Hematopoietic multipotent progenitor cell (in vitro differentiated cells): ENCODE results near the gene IL4R. TPM values are rescaled to one million over a fixed set of nuclear protein-coding genes. Genes with fewer than 3 reads are reported as not detected.
"Not testable (repeated sequence)": the region's sequence is repeated elsewhere in the genome, so short reads cannot be mapped to it uniquely, and the experiment has no call there.

ENCODE experiments used
- DNase-seq, 3 donors: peaks; one replicate each; pipeline ENCODE4 v3.0.0-alpha.2; 2011 to 2015; ENCODE audit warnings: low read depth in 2 of 3, low spot score in 2 of 3
- total RNA-seq: library from RNA; depleted of rRNA; stranded (reverse); fragments of >200 nt; gene quantifications from one replicate; pipeline ENCODE4 v1.2.3, GENCODE V29; 2012

IL4R gene
- total RNA-seq, 1 donor, result 20.5 TPM

- DNase-seq, result no peak
Observed at GRCh38 chr16:27287887-27288286, 25.9 kb upstream of the IL4R start.

- DNase-seq, result not testable (repeated sequence)
Observed at GRCh38 chr16:27288313-27288712, 25.5 kb upstream of the IL4R start.

GRCh38 chr16:27289669-27290068 lies 24.1 kb upstream of the IL4R start:
- no peak for DNase-seq

- no peak for DNase-seq
Observed at GRCh38 chr16:27290562-27290961, 23.2 kb upstream of the IL4R start.

GRCh38 chr16:27291106-27291505 lies 22.7 kb upstream of the IL4R start:
- DNase-seq, result no peak

GRCh38 chr16:27291722-27292240 lies 22.0 kb upstream of the IL4R start:
- no peak for DNase-seq

GRCh38 chr16:27293343-27293742 lies 20.4 kb upstream of the IL4R start:
- no peak for DNase-seq

- DNase-seq, result no peak
Observed at GRCh38 chr16:27298132-27298531, 15.6 kb upstream of the IL4R start.

- no peak for DNase-seq
Observed at GRCh38 chr16:27301236-27301861, 12.4 kb upstream of the IL4R start.

GRCh38 chr16:27302126-27302525 lies 11.6 kb upstream of the IL4R start:
- no peak for DNase-seq

- no peak for DNase-seq
Observed at GRCh38 chr16:27303256-27304100, 10.3 kb upstream of the IL4R start.

- DNase-seq, result no peak
Observed at GRCh38 chr16:27304102-27304501, 9.7 kb upstream of the IL4R start.

- peak in 1 of 3 donors; percentile 36 for DNase-seq
Observed at GRCh38 chr16:27304881-27305745, 8.7 kb upstream of the IL4R start.

GRCh38 chr16:27305839-27306442 lies 7.8 kb upstream of the IL4R start:
- DNase-seq, result no peak

GRCh38 chr16:27308792-27309191 lies 5.0 kb upstream of the IL4R start:
- no peak for DNase-seq

GRCh38 chr16:27310576-27311447 lies 3.0 kb upstream of the IL4R start:
- DNase-seq, result no peak

GRCh38 chr16:27311448-27311830 lies 2.3 kb upstream of the IL4R start:
- DNase-seq, result no peak

GRCh38 chr16:27311897-27312303 lies 1.9 kb upstream of the IL4R start:
- DNase-seq, result no peak

GRCh38 chr16:27312580-27313421 lies 973 bp upstream of the IL4R start:
- no peak for DNase-seq
